ENCODE data around the gene CIT.

CIT gene

GRCh38 chr12:119817546-119818343, 59.4 kb downstream of the CIT start:
- no peak for TF ChIP-seq CTCF (conservative IDR thresholded peaks at IDR 0.05; ENCODE audit: low read depth)
- no peak overlapping the region for H3K27ac ChIP-seq
- ChIA-PET POLR2A (ENCODE audit: low non-redundant PET) (no interaction called here), CTCF (interaction anchor here (0.6 to 0.7 kb wide), 3 partner anchors 17 to 94 kb away, joined by 3 to 5 read pairs (median 3); no protein-coding TSS in a partner anchor)
- no peak for DNase-seq (ENCODE audit: low spot score)

GRCh38 chr12:119809023-119809422, 68.1 kb downstream of the CIT start:
- ChIA-PET CTCF (no interaction called here), POLR2A (ENCODE audit: low non-redundant PET) (no interaction called here)
- no peak for DNase-seq (ENCODE audit: low spot score)

DNA sequence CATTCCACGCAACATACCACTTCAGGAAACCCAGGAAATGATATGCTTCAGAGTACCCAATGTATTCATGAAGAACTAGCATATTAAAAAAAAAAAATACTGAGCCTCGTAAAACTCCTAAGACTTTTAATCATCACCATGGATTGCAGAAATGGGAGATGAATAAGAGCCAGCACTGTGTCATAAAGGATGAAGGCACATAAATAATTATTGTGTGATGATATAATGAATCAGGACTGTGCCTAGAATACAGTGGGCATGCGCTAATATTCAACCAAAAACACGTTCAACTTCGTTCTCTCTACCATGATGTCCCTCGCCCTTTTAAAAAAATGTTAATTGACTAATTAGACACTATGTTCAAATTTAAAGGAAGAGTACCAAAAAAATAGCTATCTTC, 68.7 kb downstream of the CIT start:
- POLR2A ChIA-PET (ENCODE audit: low non-redundant PET): no interaction called here
- peak; percentile 46 for DNase-seq (ENCODE audit: low spot score)
- CTCF ChIA-PET: no interaction called here
- TF ChIP-seq CTCF (conservative IDR thresholded peaks at IDR 0.05; ENCODE audit: low read depth): no peak
- no peak overlapping the region for H3K27ac ChIP-seq

More at GRCh38 chr12:119809023-119809422, 68.1 kb downstream of the CIT start:
- no peak overlapping the region for H3K27ac ChIP-seq
- no peak for TF ChIP-seq CTCF (conservative IDR thresholded peaks at IDR 0.05; ENCODE audit: low read depth)

DNA sequence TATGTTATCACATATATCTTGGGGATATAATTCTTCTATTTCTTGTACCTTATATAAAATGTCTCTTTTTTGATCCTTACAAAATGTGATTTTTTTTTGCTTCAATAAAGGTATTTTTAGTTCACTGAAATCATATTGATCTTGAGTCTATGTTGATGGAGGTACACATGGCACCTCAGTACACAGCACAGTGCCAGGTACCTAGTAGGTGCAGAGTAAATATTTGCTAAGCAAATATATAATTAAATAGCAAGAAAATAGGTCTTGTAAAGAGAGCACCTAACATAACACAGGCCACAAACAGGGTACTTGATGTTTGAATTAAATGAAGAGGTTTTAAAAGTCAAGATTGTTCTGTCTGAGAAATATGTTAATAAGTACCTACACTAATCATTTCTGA, 69.7 kb downstream of the CIT start:
- no peak overlapping the region for H3K27ac ChIP-seq
- ChIA-PET POLR2A (ENCODE audit: low non-redundant PET) (no interaction called here), CTCF (interaction anchor here (0.6 kb wide), 1 partner anchor 175 kb away, joined by 3 read pairs; no protein-coding TSS in a partner anchor)
- TF ChIP-seq CTCF (conservative IDR thresholded peaks at IDR 0.05; ENCODE audit: low read depth): no peak
- no peak for DNase-seq (ENCODE audit: low spot score)

GRCh38 chr12:119804011-119804641, 73.0 kb downstream of the CIT start:
- peak; percentile 64 for TF ChIP-seq CTCF (conservative IDR thresholded peaks at IDR 0.05; ENCODE audit: low read depth)
- H3K27ac ChIP-seq: peak overlapping the region; percentile 24
- ChIA-PET CTCF (interaction anchor here (0.5 to 0.6 kb wide), 2 partner anchors 22 to 498 kb away, joined by 3 to 4 read pairs; partner anchors contain the start of gene SIRT4), POLR2A (ENCODE audit: low non-redundant PET) (no interaction called here)
- peak; percentile 75 for DNase-seq (ENCODE audit: low spot score)

GRCh38 chr12:119803381-119803791, 73.7 kb downstream of the CIT start:
- DNase-seq (ENCODE audit: low spot score): no peak
- POLR2A ChIA-PET (ENCODE audit: low non-redundant PET): no interaction called here
- no peak overlapping the region for H3K27ac ChIP-seq
- no peak for TF ChIP-seq CTCF (conservative IDR thresholded peaks at IDR 0.05; ENCODE audit: low read depth)
- CTCF ChIA-PET: no interaction called here
